Activated CD4-positive, alpha-beta T cell treated with anti-CD3 and anti-CD28 coated beads for 36 hours (primary cell): Measurements from ENCODE around the gene CFAP161. TPM values are rescaled to one million over a fixed set of nuclear protein-coding genes. Genes with fewer than 3 reads are reported as not detected.
"Not testable (repeated sequence)": the region's sequence is repeated elsewhere in the genome, so short reads cannot be mapped to it uniquely, and the experiment has no call there.

Source experiments
- ATAC-seq: fragments of 200-7000 bp; cut with Tn5 transposase; one replicate; pipeline ENCODE4 v1.10.0; 2021; ENCODE audit warnings: mild to moderate bottlenecking, moderate library complexity
- CTCF ChIA-PET: fragments of 350-600 bp; sonication (Branson Sonifier 250); formaldehyde crosslinking; loops from one replicate; lab custom pipeline; 2021; ENCODE audit warnings: antibody characterized with exemption; lab: Charles Lee
- POLR2A ChIA-PET: fragments of 350-600 bp; sonication (Branson Sonifier 250); formaldehyde crosslinking; loops from one replicate; lab custom pipeline; 2021; ENCODE audit warnings: antibody characterized with exemption, inconsistent platforms; lab: Charles Lee
- DNase-seq: peaks from one replicate; pipeline ENCODE4 v3.0.0-alpha.2; 2020
- H3K27ac Mint-ChIP-seq: one replicate; pipeline ENCODE4 v1.8.0; 2021; ENCODE audit warnings: mixed read lengths
- H3K27me3 Mint-ChIP-seq: one replicate; pipeline ENCODE4 v1.8.0; 2021; ENCODE audit warnings: mixed read lengths
- H3K36me3 Mint-ChIP-seq: one replicate; pipeline ENCODE4 v1.8.0; 2021; ENCODE audit warnings: low read depth, mixed read lengths
- H3K4me1 Mint-ChIP-seq: one replicate; pipeline ENCODE4 v1.8.0; 2021; ENCODE audit warnings: mixed read lengths
- H3K4me3 Mint-ChIP-seq: one replicate; pipeline ENCODE4 v1.8.0; 2021; ENCODE audit warnings: mild to moderate bottlenecking, moderate library complexity, mixed read lengths
- H3K9me3 Mint-ChIP-seq: one replicate; pipeline ENCODE4 v1.8.0; 2021; ENCODE audit warnings: low read depth, mixed read lengths
- intact Hi-C, 2 experiments: fragments of 100-400 bp; cut with DNase I in 1 of 2; cut with micrococcal nuclease in 1 of 2; formaldehyde crosslinking; loops; one replicate each; pipeline versions ENCODE4 v1.14.2 to v1.15.1; 2022 to 2024; cut with DNase I, micrococcal nuclease
- total RNA-seq, 2 experiments: library from RNA; stranded (reverse); gene quantifications; one replicate each; pipeline ENCODE4 v1.2.3, GENCODE V29; 2021

Gene CFAP161
- total RNA-seq, 2 experiments from 2014 or later: not detected

DNA sequence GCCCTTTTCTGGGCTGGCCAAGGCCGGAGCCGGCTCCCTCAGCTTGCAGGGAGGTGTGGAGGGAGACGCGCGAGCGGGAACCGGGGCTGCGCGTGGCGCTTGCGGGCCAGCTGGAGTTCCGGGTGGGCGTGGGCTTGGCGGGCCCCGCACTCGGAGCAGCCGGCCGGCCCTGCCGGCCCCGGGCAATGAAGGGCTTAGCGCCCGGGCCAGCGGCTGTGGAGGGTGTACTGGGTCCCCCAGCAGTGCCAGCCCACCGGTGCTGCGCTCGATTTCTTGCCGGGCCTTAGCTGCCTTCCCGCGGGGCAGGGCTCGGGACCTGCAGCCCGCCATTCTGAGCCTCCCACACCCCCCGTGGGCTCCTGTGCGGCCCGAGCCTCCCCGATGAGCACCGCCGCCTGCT lies 24.5 kb downstream of the CFAP161 start:
- H3K27ac Mint-ChIP-seq, H3K9me3 Mint-ChIP-seq, intact Hi-C loops, ATAC-seq, POLR2A ChIA-PET, H3K36me3 Mint-ChIP-seq, H3K4me3 Mint-ChIP-seq, H3K27me3 Mint-ChIP-seq, DNase-seq: not testable (repeated sequence)
- peaks cover 22% of the 10 kb centered on the region for H3K4me1 Mint-ChIP-seq
- CTCF ChIA-PET: interaction anchor here (0.8 to 5.7 kb wide), 2 partner anchors 108 kb away, joined by 4 to 90 read pairs; no protein-coding TSS in a partner anchor

DNA sequence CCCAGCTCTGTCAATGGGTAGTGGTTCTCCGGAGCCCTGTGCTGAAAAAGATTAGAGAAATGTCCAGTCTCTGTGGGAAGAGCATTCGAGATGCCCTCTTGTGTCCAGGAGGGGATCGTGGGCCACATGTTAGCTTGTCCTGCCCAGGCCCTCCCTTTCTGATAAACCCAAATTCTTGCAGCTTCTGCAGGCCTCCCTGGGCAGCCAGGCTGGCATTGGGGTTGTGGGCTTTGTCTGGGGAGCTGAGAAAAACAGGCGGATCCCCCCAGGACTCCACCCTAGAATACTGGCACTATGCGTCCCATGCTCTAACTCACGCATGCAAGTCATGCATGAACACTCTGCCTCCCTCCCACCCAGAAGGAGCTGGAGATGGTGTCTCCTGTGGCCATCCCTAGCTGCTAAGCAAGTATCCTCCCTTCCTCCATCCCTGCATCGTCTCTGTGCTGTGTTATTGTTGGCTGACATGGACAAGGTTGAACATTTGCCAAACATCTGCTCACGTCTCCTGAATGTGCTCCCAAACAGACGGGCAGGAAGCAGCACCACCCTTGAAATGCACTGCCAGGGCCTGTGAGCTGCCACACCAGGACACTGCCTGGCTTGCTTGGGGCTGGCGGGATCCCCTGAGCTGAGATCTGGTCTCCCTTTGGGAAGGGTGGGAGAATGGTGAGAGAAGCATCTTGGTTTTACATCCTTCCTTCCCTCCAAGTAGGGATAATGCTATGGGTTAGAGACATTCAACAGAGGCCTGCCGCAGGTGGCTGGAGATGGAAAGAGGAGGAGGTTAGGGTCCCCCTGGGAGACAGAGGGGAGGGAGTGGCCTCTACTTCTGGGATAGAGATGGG lies 26.5 kb downstream of the CFAP161 start:
- H3K36me3 Mint-ChIP-seq: no peaks in the 10 kb centered on the region
- CTCF ChIA-PET: interaction anchor here (0.6 to 1.6 kb wide), 4 partner anchors 8 to 106 kb away, joined by 3 to 9 read pairs (median 4); no protein-coding TSS in a partner anchor
- peaks cover 9% of the 10 kb centered on the region for H3K27me3 Mint-ChIP-seq
- DNase-seq (no peak), ATAC-seq (no peak)
- no peak overlapping the region for H3K27ac Mint-ChIP-seq
- POLR2A ChIA-PET: no interaction called here
- H3K4me3 Mint-ChIP-seq: no peak overlapping the region
- peaks cover 21% of the 10 kb centered on the region for H3K4me1 Mint-ChIP-seq
- H3K9me3 Mint-ChIP-seq: no peaks in the 10 kb centered on the region
- intact Hi-C loops: loop anchor here in 1 of 2 experiments (10.0 kb wide), 1 partner anchor 964 kb away; no protein-coding TSS in a partner anchor

DNA sequence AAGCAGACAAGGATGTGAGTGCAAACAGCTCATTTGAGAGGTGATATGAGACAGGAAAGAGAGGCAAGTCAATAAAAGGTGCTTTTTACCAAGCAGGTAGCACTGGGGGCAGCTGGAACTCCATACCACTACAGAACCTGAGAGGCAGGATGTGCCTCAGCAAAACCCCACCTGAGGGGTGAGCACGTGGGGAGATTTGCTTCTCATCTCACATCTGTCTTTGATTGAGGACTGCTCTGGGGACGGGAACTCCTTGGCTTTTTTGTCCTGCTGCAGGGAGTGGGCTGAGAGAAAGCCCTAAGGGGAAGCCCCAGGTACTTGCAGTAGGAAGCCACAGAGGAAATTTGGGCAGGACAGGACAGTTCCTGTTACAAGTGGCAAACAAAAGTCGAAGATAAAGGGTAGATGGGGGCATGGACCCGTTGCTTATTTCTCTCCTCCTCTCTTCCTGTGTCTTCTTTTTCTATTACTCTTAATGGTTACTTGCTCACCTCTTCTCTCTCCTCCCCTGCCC lies 27.1 kb downstream of the CFAP161 start:
- intact Hi-C loops: loop anchor here in 1 of 2 experiments (10.0 kb wide), 1 partner anchor 964 kb away; no protein-coding TSS in a partner anchor

DNA sequence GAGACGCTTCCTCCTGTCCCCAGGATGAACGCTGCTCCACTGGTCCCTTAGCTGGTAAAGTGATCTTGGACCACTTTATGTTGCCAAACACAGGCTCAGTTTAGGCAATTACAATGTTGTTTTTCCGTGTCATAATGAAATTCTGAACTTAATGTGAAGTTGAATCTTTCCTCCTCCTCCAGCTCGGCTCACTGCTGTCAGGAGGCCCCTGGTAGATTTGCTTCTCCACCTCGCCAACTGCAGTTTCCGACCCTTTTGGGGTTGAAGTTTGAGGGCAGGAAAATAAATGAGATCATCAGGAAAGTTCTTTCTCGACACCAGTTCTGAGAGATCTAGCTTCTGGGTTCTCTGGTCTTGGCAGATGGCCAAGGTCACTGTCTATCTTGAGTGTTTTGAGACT lies 27.8 kb downstream of the CFAP161 start:
- no peak overlapping the region for H3K4me3 Mint-ChIP-seq
- ATAC-seq: peak; percentile 33
- ChIA-PET CTCF (interaction anchor here (1.3 to 1.6 kb wide), 2 partner anchors 53 to 104 kb away, joined by 3 to 6 read pairs; no protein-coding TSS in a partner anchor), POLR2A (no interaction called here)
- peaks cover 9% of the 10 kb centered on the region for H3K27me3 Mint-ChIP-seq
- peaks cover 19% of the 10 kb centered on the region for H3K4me1 Mint-ChIP-seq
- intact Hi-C loops: loop anchor here in 1 of 2 experiments (10.0 kb wide), 1 partner anchor 963 kb away; no protein-coding TSS in a partner anchor
- H3K27ac Mint-ChIP-seq: no peak overlapping the region
- H3K36me3 Mint-ChIP-seq: no peaks in the 10 kb centered on the region
- no peaks in the 10 kb centered on the region for H3K9me3 Mint-ChIP-seq
- peak; percentile 32 for DNase-seq

More for the DNA sequence above, 27.1 kb downstream of the CFAP161 start:
- no peak overlapping the region for H3K4me3 Mint-ChIP-seq
- H3K36me3 Mint-ChIP-seq: no peaks in the 10 kb centered on the region
- no peaks in the 10 kb centered on the region for H3K9me3 Mint-ChIP-seq
- H3K4me1 Mint-ChIP-seq: peaks cover 19% of the 10 kb centered on the region
- no peak overlapping the region for H3K27ac Mint-ChIP-seq
- POLR2A ChIA-PET: no interaction called here
- CTCF ChIA-PET: interaction anchor here (0.6 to 1.6 kb wide), 5 partner anchors 15 to 105 kb away, joined by 3 to 9 read pairs (median 5); no protein-coding TSS in a partner anchor
- ATAC-seq (peak; percentile 36), DNase-seq (no peak)
- peaks cover 9% of the 10 kb centered on the region for H3K27me3 Mint-ChIP-seq

DNA sequence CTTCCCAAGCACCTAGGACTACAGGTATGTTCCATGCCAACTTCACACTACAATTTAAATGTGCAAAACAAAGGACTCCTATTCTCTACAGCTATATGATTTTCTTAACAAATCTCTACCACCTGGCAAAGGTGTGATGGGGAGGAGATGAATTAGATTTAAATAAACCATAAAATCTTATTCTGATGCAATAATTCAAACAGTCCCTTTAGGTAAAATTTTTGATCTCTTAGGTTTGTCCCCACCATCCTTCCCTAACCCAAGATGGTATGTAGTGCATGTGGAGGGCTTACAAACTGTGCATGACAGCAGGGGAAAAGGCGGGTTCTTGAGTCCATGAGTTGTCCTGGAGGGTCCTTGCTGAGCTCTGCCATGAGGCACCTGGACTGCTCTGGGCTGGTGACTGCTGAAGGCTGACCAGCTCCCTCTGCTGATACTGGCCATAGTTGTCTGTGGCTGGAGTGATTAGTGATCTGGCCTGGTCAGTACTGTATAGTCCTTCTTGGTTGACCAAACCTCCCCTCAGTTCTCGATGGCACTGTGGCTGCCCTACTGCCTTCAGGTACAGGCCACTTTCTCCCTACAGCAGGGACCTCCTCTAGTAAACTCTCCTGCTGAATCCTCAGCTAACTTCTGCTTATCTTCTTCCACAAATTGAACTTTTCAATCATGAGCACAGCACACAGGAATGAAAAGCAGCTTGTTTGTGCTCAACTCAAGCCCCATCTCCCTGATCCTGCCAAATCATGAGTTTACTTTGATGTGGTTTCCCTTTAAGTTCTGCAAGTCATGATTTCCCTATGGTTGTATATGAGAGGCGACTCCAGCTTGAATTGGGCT lies 30.1 kb downstream of the CFAP161 start:
- CTCF ChIA-PET: interaction anchor here (0.8 to 1.8 kb wide), 3 partner anchors 11 to 102 kb away, joined by 3 to 10 read pairs (median 3); no protein-coding TSS in a partner anchor
- POLR2A ChIA-PET: no interaction called here
- H3K4me1 Mint-ChIP-seq: peaks cover 19% of the 10 kb centered on the region

DNA sequence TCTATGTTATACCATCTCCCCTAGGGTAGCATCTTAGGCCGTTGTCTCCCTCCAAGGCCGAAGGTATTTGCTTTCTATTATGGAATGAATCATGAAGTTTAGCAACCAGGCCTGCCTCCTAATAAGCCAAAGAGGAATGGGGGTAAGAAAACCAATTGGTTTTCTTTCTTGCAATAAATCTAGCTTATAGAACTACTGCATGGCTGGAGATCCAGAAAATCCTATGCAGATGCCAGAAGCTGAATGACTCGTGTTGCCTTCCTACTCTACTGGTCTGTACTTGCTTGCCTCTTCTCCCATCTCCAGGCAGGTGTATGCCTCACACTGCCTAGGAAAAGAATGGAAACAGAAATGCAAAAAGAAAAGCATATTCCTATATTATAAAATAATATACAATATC lies 31.5 kb downstream of the CFAP161 start:
- CTCF ChIA-PET: interaction anchor here (0.7 to 1.8 kb wide), 2 partner anchors 11 to 101 kb away, joined by 3 to 10 read pairs; no protein-coding TSS in a partner anchor
- H3K36me3 Mint-ChIP-seq: no peaks in the 10 kb centered on the region
- peaks cover 5% of the 10 kb centered on the region for H3K27me3 Mint-ChIP-seq
- H3K4me3 Mint-ChIP-seq: no peak overlapping the region
- peaks cover 19% of the 10 kb centered on the region for H3K4me1 Mint-ChIP-seq
- no peak for ATAC-seq
- intact Hi-C loops: loop anchor here in 1 of 2 experiments (10.0 kb wide), 1 partner anchor 959 kb away; no protein-coding TSS in a partner anchor
- no peak for DNase-seq
- H3K27ac Mint-ChIP-seq: no peak overlapping the region
- POLR2A ChIA-PET: no interaction called here
- H3K9me3 Mint-ChIP-seq: no peaks in the 10 kb centered on the region

More for the DNA sequence above, 30.1 kb downstream of the CFAP161 start:
- ATAC-seq (no peak), DNase-seq (no peak)
- Mint-ChIP-seq H3K36me3 (no peaks in the 10 kb centered on the region), H3K9me3 (no peaks in the 10 kb centered on the region), H3K27me3 (peaks cover 9% of the 10 kb centered on the region), H3K4me3 (no peak overlapping the region), H3K27ac (no peak overlapping the region)
- intact Hi-C loops: loop anchor here in 1 of 2 experiments (10.0 kb wide), 1 partner anchor 961 kb away; no protein-coding TSS in a partner anchor

DNA sequence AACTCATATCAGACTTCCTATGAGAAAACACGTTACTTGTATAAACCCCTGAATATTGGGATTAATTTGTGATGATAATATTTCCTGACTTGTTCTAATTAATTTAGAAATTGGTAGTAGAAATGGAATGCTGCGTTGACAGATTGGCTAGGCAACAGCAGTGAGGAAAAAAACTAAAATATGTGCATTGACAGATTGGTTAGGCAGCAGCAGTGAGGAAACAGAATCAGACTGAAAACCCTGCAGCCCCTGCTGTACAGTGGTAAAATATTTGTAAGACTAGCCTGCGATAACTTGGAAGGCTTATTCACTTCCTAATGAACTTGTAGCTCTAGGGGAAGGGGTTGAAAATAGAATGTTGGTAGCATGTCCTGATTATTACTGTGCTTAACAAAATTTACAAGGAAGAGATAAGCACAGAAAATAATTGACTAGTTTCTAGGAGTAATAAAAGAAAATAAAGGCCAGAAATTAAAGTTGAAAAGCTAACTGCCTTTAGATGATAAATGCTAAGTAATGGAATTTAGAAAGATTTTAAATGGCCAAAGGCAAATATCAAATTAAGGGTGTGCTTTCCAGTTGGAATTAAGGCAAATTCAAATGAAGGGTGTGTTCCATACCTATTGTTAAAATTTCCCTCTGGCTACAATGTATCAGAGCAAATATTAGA lies 32.7 kb downstream of the CFAP161 start:
- CTCF ChIA-PET: interaction anchor here (0.6 to 0.7 kb wide), 3 partner anchors 13 to 338 kb away, joined by 3 read pairs; no protein-coding TSS in a partner anchor
- DNase-seq: no peak
- intact Hi-C loops: loop anchor here in 1 of 2 experiments (10.0 kb wide), 1 partner anchor 958 kb away; no protein-coding TSS in a partner anchor
- no peaks in the 10 kb centered on the region for H3K9me3 Mint-ChIP-seq
- no peak overlapping the region for H3K27ac Mint-ChIP-seq
- no peak overlapping the region for H3K4me3 Mint-ChIP-seq
- no peaks in the 10 kb centered on the region for H3K36me3 Mint-ChIP-seq
- no peak for ATAC-seq
- POLR2A ChIA-PET: no interaction called here
- peaks cover 8% of the 10 kb centered on the region for H3K4me1 Mint-ChIP-seq
- peaks cover 8% of the 10 kb centered on the region for H3K27me3 Mint-ChIP-seq

DNA sequence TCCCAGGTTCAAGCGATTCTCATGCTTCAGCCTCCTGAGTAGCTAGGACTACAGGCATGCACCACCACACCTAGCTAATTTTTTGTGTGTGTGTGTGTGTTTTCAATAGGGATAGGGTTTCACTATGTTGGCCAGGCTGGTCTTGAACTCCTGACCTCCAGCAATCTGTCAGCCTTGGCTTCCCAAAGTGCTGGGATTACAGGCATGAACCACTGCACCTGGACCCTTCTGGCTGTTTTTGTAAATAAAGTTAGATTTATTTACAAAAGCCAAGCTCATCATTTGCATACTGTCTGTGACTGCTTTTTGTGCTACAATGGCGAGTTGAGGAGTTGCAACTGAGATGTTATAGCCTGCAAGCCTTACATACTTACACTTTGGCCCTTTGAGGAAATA lies 34.1 kb downstream of the CFAP161 start:
- intact Hi-C loops: loop anchor here in 1 of 2 experiments (10.0 kb wide), 1 partner anchor 957 kb away; no protein-coding TSS in a partner anchor
- H3K27me3 Mint-ChIP-seq: peaks cover 12% of the 10 kb centered on the region
- no peaks in the 10 kb centered on the region for H3K36me3 Mint-ChIP-seq
- H3K4me1 Mint-ChIP-seq: no peaks in the 10 kb centered on the region
- no peaks in the 10 kb centered on the region for H3K9me3 Mint-ChIP-seq
- no peak overlapping the region for H3K4me3 Mint-ChIP-seq
- ChIA-PET POLR2A (no interaction called here), CTCF (interaction anchor here (0.8 to 1.2 kb wide), 2 partner anchors 98 to 940 kb away, joined by 4 read pairs; no protein-coding TSS in a partner anchor)
- no peak for DNase-seq
- no peak for ATAC-seq
- no peak overlapping the region for H3K27ac Mint-ChIP-seq

DNA sequence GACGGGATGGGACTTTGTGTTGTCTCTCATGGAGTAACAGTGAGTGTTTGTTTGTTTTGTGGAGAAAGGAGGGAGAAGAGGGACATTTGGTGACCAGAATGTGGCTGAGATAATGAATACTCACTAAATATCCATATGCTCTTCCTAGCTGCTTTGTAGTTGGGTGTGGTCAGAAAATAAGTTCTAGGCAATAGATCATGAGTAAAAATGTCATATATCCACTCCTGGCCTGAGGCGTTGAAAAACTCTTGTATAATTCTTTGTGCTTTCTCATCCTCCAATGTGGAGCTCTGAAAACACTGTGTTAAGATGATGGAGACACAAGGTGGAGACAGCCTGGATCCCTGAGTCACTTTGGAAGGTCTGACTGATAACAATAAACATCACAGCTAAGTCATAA lies 34.6 kb downstream of the CFAP161 start:
- Mint-ChIP-seq H3K27me3 (peaks cover 12% of the 10 kb centered on the region), H3K9me3 (no peaks in the 10 kb centered on the region), H3K36me3 (no peaks in the 10 kb centered on the region), H3K4me1 (no peaks in the 10 kb centered on the region), H3K4me3 (no peak overlapping the region), H3K27ac (no peak overlapping the region)
- ATAC-seq (no peak), DNase-seq (no peak)
- ChIA-PET POLR2A (no interaction called here), CTCF (interaction anchor here (0.6 to 1.2 kb wide), 3 partner anchors 9 to 940 kb away, joined by 3 to 4 read pairs (median 4); no protein-coding TSS in a partner anchor)
- intact Hi-C loops: loop anchor here in 1 of 2 experiments (10.0 kb wide), 1 partner anchor 956 kb away; no protein-coding TSS in a partner anchor

DNA sequence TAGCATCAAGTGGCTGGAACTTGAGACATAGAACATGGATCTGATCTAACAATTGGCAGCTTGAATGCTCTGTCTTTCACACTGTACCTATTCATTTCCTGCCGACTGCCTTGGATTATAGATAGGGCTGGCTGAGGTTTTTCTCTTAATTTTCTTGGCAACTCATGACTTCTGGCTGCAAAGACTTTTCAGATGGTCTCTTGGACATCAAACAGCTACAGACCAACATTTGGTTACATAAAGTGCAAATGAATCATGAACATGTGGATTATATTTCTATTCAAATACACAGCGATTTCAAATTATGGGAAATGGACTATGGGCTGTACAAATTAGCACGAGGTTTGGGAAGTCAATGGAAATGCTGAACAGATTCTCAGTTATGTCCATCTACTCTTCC lies 36.4 kb downstream of the CFAP161 start:
- DNase-seq: no peak
- H3K36me3 Mint-ChIP-seq: no peaks in the 10 kb centered on the region
- ChIA-PET POLR2A (no interaction called here), CTCF (interaction anchor here (2.0 to 2.1 kb wide), 2 partner anchors 15 to 96 kb away, joined by 4 to 10 read pairs; no protein-coding TSS in a partner anchor)
- H3K4me3 Mint-ChIP-seq: no peak overlapping the region
- H3K27me3 Mint-ChIP-seq: peaks cover 12% of the 10 kb centered on the region
- no peak overlapping the region for H3K27ac Mint-ChIP-seq
- intact Hi-C loops: no loop called here
- no peaks in the 10 kb centered on the region for H3K4me1 Mint-ChIP-seq
- H3K9me3 Mint-ChIP-seq: no peaks in the 10 kb centered on the region
- no peak for ATAC-seq
